Loucy (cell line): ENCODE results near the gene ECE2.

ENCODE experiments used
- CTCF ChIP-seq: fragments of 200-600 bp; sonication (generic); conservative IDR thresholded peaks from 2 replicates; pipeline ENCODE4 v1.5.1; 2014; ENCODE audit warnings: mild to moderate bottlenecking, antibody characterized with exemption, low read length
- EZH2phosphoT487 ChIP-seq: fragments of 200-600 bp; IDR thresholded peaks from 2 replicates; pipeline ENCODE4 v1.6.1; 2018; ENCODE audit warnings: antibody characterized with exemption, mild to moderate bottlenecking, moderate library complexity, borderline replicate concordance

- TF ChIP-seq CTCF = no peak
- TF ChIP-seq EZH2phosphoT487 = no peak
Observed at GRCh38 chr3:184337399-184337714, 61.5 kb downstream of the ECE2 start, which contains the start of gene FAM131A.
